HG02588 (cell line): ENCODE measurements around the gene ANKRD55.
A peak's percentile ranks its signal among the peaks of the same experiment; 100 is the strongest.
"Not testable (repeated sequence)": the region's sequence is repeated elsewhere in the genome, so short reads cannot be mapped to it uniquely, and the experiment has no call there.

Experiments
- ATAC-seq: cut with Tn5 transposase; IDR thresholded peaks from one replicate; pipeline ENCODE4 v1.9.1; 2021; ENCODE audit warnings: mild to moderate bottlenecking, moderate library complexity; ENCODE audit not compliant: unreplicated experiment

ANKRD55 gene

GRCh38 chr5:56147659-56148230, 85.4 kb downstream of the ANKRD55 start:
- ATAC-seq: no peak

GRCh38 chr5:56147106-56147505, 86.0 kb downstream of the ANKRD55 start:
- no peak for ATAC-seq

GRCh38 chr5:56146674-56147073, 86.5 kb downstream of the ANKRD55 start:
- ATAC-seq: no peak

GRCh38 chr5:56145511-56145910, 87.6 kb downstream of the ANKRD55 start:
- ATAC-seq: no peak

- no peak for ATAC-seq
Measured at GRCh38 chr5:56145106-56145505, 88.0 kb downstream of the ANKRD55 start.

GRCh38 chr5:56144211-56144610, 88.9 kb downstream of the ANKRD55 start:
- ATAC-seq: no peak

GRCh38 chr5:56143373-56143714, 89.8 kb downstream of the ANKRD55 start:
- ATAC-seq: no peak

GRCh38 chr5:56142614-56143372, 90.3 kb downstream of the ANKRD55 start:
- peak; percentile 90 for ATAC-seq

GRCh38 chr5:56142233-56142613, 90.9 kb downstream of the ANKRD55 start:
- ATAC-seq: no peak

- no peak for ATAC-seq
Measured at GRCh38 chr5:56140073-56140472, 93.1 kb downstream of the ANKRD55 start.

GRCh38 chr5:56130664-56131063, 102.5 kb downstream of the ANKRD55 start:
- ATAC-seq: no peak

- no peak for ATAC-seq
Measured at GRCh38 chr5:56129288-56129687, 103.8 kb downstream of the ANKRD55 start.

GRCh38 chr5:56128113-56128512, 105.0 kb downstream of the ANKRD55 start:
- ATAC-seq: no peak

- ATAC-seq: no peak
Measured at GRCh38 chr5:56126487-56127179, 106.5 kb downstream of the ANKRD55 start.

- no peak for ATAC-seq
Measured at GRCh38 chr5:56123531-56124243, 109.4 kb downstream of the ANKRD55 start.

GRCh38 chr5:56122360-56122985, 110.7 kb downstream of the ANKRD55 start:
- not testable (repeated sequence) for ATAC-seq

GRCh38 chr5:56119050-56119449, 114.1 kb downstream of the ANKRD55 start:
- no peak for ATAC-seq

GRCh38 chr5:56116599-56117141, 116.5 kb downstream of the ANKRD55 start:
- no peak for ATAC-seq

- no peak for ATAC-seq
Measured at GRCh38 chr5:56115589-56115988, 117.5 kb downstream of the ANKRD55 start.

- no peak for ATAC-seq
Measured at GRCh38 chr5:56112526-56113121, 120.5 kb downstream of the ANKRD55 start.
